ENCODE measurements around the gene SUPT4H1.

Gene SUPT4H1

GRCh38 chr17:58324409-58325288, 27.4 kb downstream of the SUPT4H1 start:
- DNase-seq (ENCODE audit: low spot score in 2 of 2) (no peak), ATAC-seq (no peak)
- peak overlapping the region; percentile 100 for H3K27ac Mint-ChIP-seq
- H3K36me3 Mint-ChIP-seq: peaks cover 98% of the 10 kb centered on the region
- peaks cover 76% of the 10 kb centered on the region for H3K4me1 Mint-ChIP-seq
- H3K9me3 Mint-ChIP-seq: no peaks in the 10 kb centered on the region
- peak overlapping the region; percentile 34 for H3K4me3 Mint-ChIP-seq

GRCh38 chr17:58324056-58324408, 28.0 kb downstream of the SUPT4H1 start:
- Mint-ChIP-seq H3K4me3 (no peak overlapping the region), H3K9me3 (no peaks in the 10 kb centered on the region), H3K4me1 (peaks cover 75% of the 10 kb centered on the region), H3K36me3 (peaks cover 98% of the 10 kb centered on the region), H3K27ac (peak overlapping the region; percentile 87)
- DNase-seq (ENCODE audit: low spot score in 2 of 2) (no peak), ATAC-seq (no peak)

GRCh38 chr17:58323366-58324055, 28.5 kb downstream of the SUPT4H1 start:
- no peak overlapping the region for H3K4me3 Mint-ChIP-seq
- peak overlapping the region; percentile 87 for H3K27ac Mint-ChIP-seq
- DNase-seq (ENCODE audit: low spot score in 2 of 2) (no peak), ATAC-seq (no peak)
- H3K36me3 Mint-ChIP-seq: peaks cover 92% of the 10 kb centered on the region
- no peaks in the 10 kb centered on the region for H3K9me3 Mint-ChIP-seq
- peaks cover 71% of the 10 kb centered on the region for H3K4me1 Mint-ChIP-seq

GRCh38 chr17:58322581-58323185, 29.3 kb downstream of the SUPT4H1 start:
- H3K4me3 Mint-ChIP-seq: no peak overlapping the region
- H3K36me3 Mint-ChIP-seq: peaks cover 92% of the 10 kb centered on the region

GRCh38 chr17:58321571-58322525, 30.2 kb downstream of the SUPT4H1 start:
- no peaks in the 10 kb centered on the region for H3K9me3 Mint-ChIP-seq
- H3K4me1 Mint-ChIP-seq: peaks cover 71% of the 10 kb centered on the region
- H3K36me3 Mint-ChIP-seq: peaks cover 92% of the 10 kb centered on the region
- ATAC-seq (no peak), DNase-seq (ENCODE audit: low spot score in 2 of 2) (no peak)
- no peak overlapping the region for H3K4me3 Mint-ChIP-seq
- peak overlapping the region; percentile 87 for H3K27ac Mint-ChIP-seq

More at GRCh38 chr17:58322581-58323185, 29.3 kb downstream of the SUPT4H1 start:
- peaks cover 71% of the 10 kb centered on the region for H3K4me1 Mint-ChIP-seq
- H3K27ac Mint-ChIP-seq: peak overlapping the region; percentile 87
- no peaks in the 10 kb centered on the region for H3K9me3 Mint-ChIP-seq
- ATAC-seq (no peak), DNase-seq (ENCODE audit: low spot score in 2 of 2) (no peak)

- peaks cover 82% of the 10 kb centered on the region for H3K36me3 Mint-ChIP-seq
- H3K27ac Mint-ChIP-seq: peak overlapping the region; percentile 87
- DNase-seq (ENCODE audit: low spot score in 2 of 2) (no peak), ATAC-seq (no peak)
- no peak overlapping the region for H3K4me3 Mint-ChIP-seq
- H3K4me1 Mint-ChIP-seq: peaks cover 61% of the 10 kb centered on the region
- no peaks in the 10 kb centered on the region for H3K9me3 Mint-ChIP-seq
Measured at GRCh38 chr17:58320570-58321323, 31.3 kb downstream of the SUPT4H1 start.

- H3K27ac Mint-ChIP-seq: peak overlapping the region; percentile 87
- ATAC-seq (no peak), DNase-seq (ENCODE audit: low spot score in 2 of 2) (no peak)
- peaks cover 82% of the 10 kb centered on the region for H3K36me3 Mint-ChIP-seq
- H3K9me3 Mint-ChIP-seq: no peaks in the 10 kb centered on the region
- peaks cover 55% of the 10 kb centered on the region for H3K4me1 Mint-ChIP-seq
- no peak overlapping the region for H3K4me3 Mint-ChIP-seq
Measured at GRCh38 chr17:58320163-58320558, 31.8 kb downstream of the SUPT4H1 start.

- H3K9me3 Mint-ChIP-seq: no peaks in the 10 kb centered on the region
- H3K4me3 Mint-ChIP-seq: no peak overlapping the region
- ATAC-seq (no peak), DNase-seq (ENCODE audit: low spot score in 2 of 2) (no peak)
- peak overlapping the region; percentile 87 for H3K27ac Mint-ChIP-seq
- H3K4me1 Mint-ChIP-seq: peaks cover 53% of the 10 kb centered on the region
- peaks cover 82% of the 10 kb centered on the region for H3K36me3 Mint-ChIP-seq
Measured at GRCh38 chr17:58319173-58320162, 32.5 kb downstream of the SUPT4H1 start.

GRCh38 chr17:58318627-58319172, 33.3 kb downstream of the SUPT4H1 start:
- DNase-seq (ENCODE audit: low spot score in 2 of 2) (no peak), ATAC-seq (no peak)
- Mint-ChIP-seq H3K4me1 (peaks cover 50% of the 10 kb centered on the region), H3K4me3 (no peak overlapping the region), H3K36me3 (peaks cover 84% of the 10 kb centered on the region), H3K27ac (peak overlapping the region; percentile 87), H3K9me3 (no peaks in the 10 kb centered on the region)

GRCh38 chr17:58318065-58318481, 33.9 kb downstream of the SUPT4H1 start:
- Mint-ChIP-seq H3K27ac (peak overlapping the region; percentile 87), H3K4me1 (peaks cover 44% of the 10 kb centered on the region), H3K9me3 (no peaks in the 10 kb centered on the region), H3K4me3 (peak overlapping the region; percentile 35), H3K36me3 (peaks cover 81% of the 10 kb centered on the region)
- no peak for ATAC-seq
- DNase-seq (ENCODE audit: low spot score in 2 of 2): no peak

- peak; percentile 99 for ATAC-seq
- Mint-ChIP-seq H3K27ac (peak overlapping the region; percentile 87), H3K9me3 (no peaks in the 10 kb centered on the region), H3K4me3 (peak overlapping the region; percentile 35), H3K36me3 (peaks cover 75% of the 10 kb centered on the region), H3K4me1 (peaks cover 41% of the 10 kb centered on the region)
- DNase-seq (ENCODE audit: low spot score in 2 of 2): peak; percentile 64 to 84
Measured at GRCh38 chr17:58317421-58318064, 34.5 kb downstream of the SUPT4H1 start.

- ATAC-seq (no peak), DNase-seq (ENCODE audit: low spot score in 2 of 2) (peak; percentile 1 to 45)
- Mint-ChIP-seq H3K36me3 (peaks cover 64% of the 10 kb centered on the region), H3K4me1 (peaks cover 29% of the 10 kb centered on the region), H3K4me3 (no peak overlapping the region), H3K9me3 (no peaks in the 10 kb centered on the region), H3K27ac (peak overlapping the region; percentile 87)
Measured at GRCh38 chr17:58316260-58316960, 35.6 kb downstream of the SUPT4H1 start.

All from stimulated activated effector memory CD8-positive, alpha-beta T cell treated with anti-CD3 and anti-CD28 coated beads, Interleukin-12 subunit alpha, Interleukin-12 subunit beta, amount 100 ng/mL, for 72 hours (primary cell).